HepG2 (cell line): ENCODE measurements around the gene CD7. TPM values are rescaled to one million over a fixed set of nuclear protein-coding genes. Genes with fewer than 3 reads are reported as not detected.
A peak's percentile ranks its signal among the peaks of the same experiment; 100 is the strongest.

Source experiments
- ATAC-seq: fragments of 200-7000 bp; cut with Tn5 transposase; 3 replicates; pipeline ENCODE4 v1.9.1; 2020; ENCODE audit warnings: mild to moderate bottlenecking, moderate library complexity
- BruUV-seq: library from RNA; stranded (reverse); fragments of 400-500 nt; replicated peaks from 2 replicates; lab custom pipeline; 2021; lab: Mats Ljungman, UMichigan
- CTCF ChIA-PET: fragments of 300-600 bp; formaldehyde crosslinking; extraction: SDS; loops from one replicate; lab custom pipeline; 2021; ENCODE audit warnings: low total read pairs, inconsistent platforms, low intra/inter-chr PET ratio; lab: Yijun Ruan, JAX
- POLR2A ChIA-PET: fragments of 350-600 bp; sonication (Branson Sonifier 250); formaldehyde crosslinking; loops from one replicate; lab custom pipeline; 2020; ENCODE audit warnings: antibody characterized with exemption, inconsistent platforms; lab: Yijun Ruan, JAX
- DNase-seq: peaks from one replicate; pipeline ENCODE4 v3.0.0-alpha.2; 2015; ENCODE audit warnings: low spot score
- FAIRE-seq: peaks from 3 replicates; lab custom pipeline; 2011; peaks lifted over from hg19 to GRCh38; lab: Jason Lieb, UNC
- H2AFZ ChIP-seq: one replicate; pipeline ENCODE4 v1.6.1; 2011; ENCODE audit warnings: low read length, inconsistent platforms
- H3K27ac ChIP-seq: fragments of 300-600 bp; 3 replicates; pipeline ENCODE4 v1.8.0; 2011; ENCODE audit warnings: mixed run types, mild to moderate bottlenecking, mixed read lengths, low read length, inconsistent platforms; ENCODE audit not compliant: insufficient read depth; ENCODE audit errors: extremely low read length
- H3K27me3 ChIP-seq, 2 experiments: fragments of 200-600 bp in 1 of 2; 2 replicates in 1 of 2; 3 replicates in 1 of 2; pipeline versions ENCODE4 v1.6.0 to v1.8.0; 2011; ENCODE audit warnings: low read length in 2 of 2, mild to moderate bottlenecking in 2 of 2, moderate library complexity in 2 of 2, inconsistent platforms in 1 of 2; ENCODE audit not compliant: insufficient read depth in 2 of 2, control insufficient read depth in 1 of 2
- H3K36me3 ChIP-seq, 2 experiments: fragments of 200-600 bp in 1 of 2; replicated peaks in 1 of 2; 2 replicates in 1 of 2; 3 replicates in 1 of 2; pipeline versions ENCODE4 v1.5.1 to v1.8.0; 2011; ENCODE audit warnings: low read length in 2 of 2, inconsistent platforms in 1 of 2; ENCODE audit not compliant: insufficient read depth in 2 of 2, control insufficient read depth in 1 of 2
- H3K4me1 ChIP-seq: 2 replicates; pipeline ENCODE4 v1.5.1; 2012; ENCODE audit warnings: low read length, inconsistent platforms; ENCODE audit not compliant: insufficient read depth
- H3K4me2 ChIP-seq: 2 replicates; pipeline ENCODE4 v1.6.0; 2011; ENCODE audit warnings: low read depth, low read length, inconsistent platforms
- H3K4me3 ChIP-seq, 3 experiments: fragments of 200-600 bp in 1 of 3; sonication (generic), shearing (Covaris generic) in 1 of 3; replicated peaks in 1 of 3; 2 replicates each; pipeline ENCODE4 v1.5.1; 2011 to 2016; ENCODE audit warnings: low read length in 3 of 3, inconsistent platforms in 2 of 3, low read depth in 2 of 3, mild to moderate bottlenecking in 2 of 3, control low read depth in 1 of 3, mixed read lengths in 1 of 3; ENCODE audit not compliant: insufficient read depth in 1 of 3
- H3K79me2 ChIP-seq: one replicate; pipeline ENCODE4 v1.6.1; 2011; ENCODE audit warnings: low read length, inconsistent platforms; ENCODE audit not compliant: insufficient read depth
- H3K9ac ChIP-seq: 2 replicates; pipeline ENCODE4 v1.6.0; 2011; ENCODE audit warnings: mild to moderate bottlenecking, low read depth, low read length, inconsistent platforms; ENCODE audit not compliant: insufficient read depth
- H3K9me3 ChIP-seq: 2 replicates; pipeline ENCODE4 v1.5.1; 2012; ENCODE audit warnings: mild to moderate bottlenecking, low read length
- H4K20me1 ChIP-seq: 2 replicates; pipeline ENCODE4 v1.6.0; 2011; ENCODE audit warnings: inconsistent platforms, mild to moderate bottlenecking, low read length, moderate library complexity; ENCODE audit not compliant: insufficient read depth
- FOXJ3 ChIP-seq: sonication (generic); formaldehyde crosslinking; IDR thresholded peaks from 2 replicates; pipeline ENCODE4 v1.4.0; 2020; ENCODE audit warnings: missing genetic modification reagents, mild to moderate bottlenecking, borderline replicate concordance
- JUN ChIP-seq: sonication (generic); formaldehyde crosslinking; IDR thresholded peaks from 2 replicates; pipeline ENCODE4 v1.4.0; 2020; ENCODE audit warnings: mild to moderate bottlenecking, missing genetic modification reagents
- PRMT3 ChIP-seq: sonication (generic); formaldehyde crosslinking; IDR thresholded peaks from 2 replicates; pipeline ENCODE4 v1.8.1; 2022; ENCODE audit warnings: low read depth, mild to moderate bottlenecking, moderate library complexity, missing genetic modification reagents, borderline replicate concordance
- SNRNP70 ChIP-seq: fragments of 200-400 bp; formaldehyde crosslinking; IDR thresholded peaks from 2 replicates; pipeline ENCODE4 v1.6.1; 2017; ENCODE audit warnings: mild to moderate bottlenecking, low read depth, low read length, moderate library complexity
- TAF1 ChIP-seq: sonication (generic); formaldehyde crosslinking; IDR thresholded peaks from 2 replicates; pipeline ENCODE4 v1.4.0; 2020; ENCODE audit warnings: missing genetic modification reagents
- TFE3 ChIP-seq: IDR thresholded peaks from 2 replicates; pipeline ENCODE4 v1.6.1; 2016
- THYN1 ChIP-seq: sonication (generic); formaldehyde crosslinking; IDR thresholded peaks from 2 replicates; pipeline ENCODE4 v1.8.1; 2023; ENCODE audit warnings: low read depth, mild to moderate bottlenecking, moderate library complexity, missing genetic modification reagents, borderline replicate concordance
- ZBED4 ChIP-seq: sonication (generic); formaldehyde crosslinking; IDR thresholded peaks from 2 replicates; pipeline ENCODE4 v1.4.0; 2020; ENCODE audit warnings: missing genetic modification reagents, borderline replicate concordance
- ZNF276 ChIP-seq: sonication (generic); formaldehyde crosslinking; IDR thresholded peaks from 2 replicates; pipeline ENCODE4 v1.4.0; 2020; ENCODE audit warnings: mild to moderate bottlenecking, low read depth, missing genetic modification reagents
- ZNF333 ChIP-seq: sonication (generic); formaldehyde crosslinking; IDR thresholded peaks from 2 replicates; pipeline ENCODE4 v1.4.0; 2020; ENCODE audit warnings: mild to moderate bottlenecking, missing genetic modification reagents, borderline replicate concordance
- ZNF761 ChIP-seq: sonication (generic); formaldehyde crosslinking; conservative IDR thresholded peaks from 2 replicates; pipeline ENCODE4 v1.4.0; 2020; ENCODE audit warnings: mild to moderate bottlenecking, missing genetic modification reagents
- ZNF800 ChIP-seq: sonication (generic); formaldehyde crosslinking; IDR thresholded peaks from 2 replicates; pipeline ENCODE4 v1.4.0; 2020; ENCODE audit warnings: missing genetic modification reagents
- WGBS: methylation state at CpG from one replicate; pipeline ENCODE4 v1.1.6; 2017; ENCODE audit warnings: low lambda C conversion rate; 5-methylcytosine and 5-hydroxymethylcytosine counted together
- in situ Hi-C: cut with HindIII; loops from 2 replicates; pipeline ENCODE4 v1.10.0; 2017; ENCODE audit warnings: low pct_unique_long_range_greater_than_20kb; ENCODE audit not compliant: extremely low pct_ligation_motif_present
- intact Hi-C: fragments of 100-400 bp; cut with micrococcal nuclease; formaldehyde crosslinking; loops from one replicate; pipeline ENCODE4 v1.10.0; 2022; ENCODE audit not compliant: unreplicated experiment
- polyA plus RNA-seq, 8 experiments: library from polyadenylated mRNA; depleted of rRNA in 3 of 8; stranded (reverse) in 7 of 8; unstranded in 1 of 8; fragments of >200 nt; fragmentation: Illumina TruSeq in 4 of 8; extraction: Trizol in 4 of 8; gene quantifications; 2 replicates each; pipeline versions ENCODE4 v1.2.1 to v1.2.3, GENCODE V29; 2011 to 2016; ENCODE audit warnings: low read depth in 4 of 8, missing spikeins in 1 of 8, mixed read lengths in 1 of 8; ENCODE audit not compliant: insufficient read depth in 1 of 8
- total RNA-seq, 5 experiments: library from RNA; depleted of rRNA; stranded (reverse); fragments of >200 nt; fragmentation: Illumina TruSeq; extraction: Trizol; gene quantifications; 2 replicates each; pipeline ENCODE4 v1.2.3, GENCODE V29; 2016; ENCODE audit warnings: low read depth in 1 of 5

CD7 gene
- total and polyA plus RNA-seq, 2 of the 13 experiments (the other 11 are each of a cell fraction or from before 2014, with no cell fraction given): 67.6 to 76.4 TPM

GRCh38 chr17:82294064-82294773 is 23.2 kb downstream of the CD7 start:
- ATAC-seq (no peak), FAIRE-seq (no peak), DNase-seq (no peak)
- Histone ChIP-seq H3K27ac (peak overlapping the region; percentile 79), H3K4me2 (peak overlapping the region; percentile 99), H2AFZ (no peak overlapping the region), H3K79me2 (peaks cover 5% of the 10 kb centered on the region), H3K9me3 (no peaks in the 10 kb centered on the region), H3K27me3 (no peaks in the 10 kb centered on the region), H3K9ac (peak overlapping the region; percentile 27), H3K4me3 (peak overlapping the region in 1 of 3 experiments; percentile 59; a peak in 2 of 6 replicates), H3K4me1 (peaks cover 88% of the 10 kb centered on the region), H4K20me1 (no peaks in the 10 kb centered on the region), H3K36me3 (no peaks in the 10 kb centered on the region)
- whole genome bisulfite sequencing: 53% methylated on average over 15 of the region's 15 CpGs
- POLR2A ChIA-PET: interaction anchor here (0.6 to 12.8 kb wide), 12 partner anchors 10 to 227 kb away, joined by 4 to 270 read pairs (median 64); partner anchors contain the start of genes CD7, CSNK1D and SECTM1
- in situ Hi-C loops: no loop called here
- CTCF ChIA-PET: no interaction called here
- intact Hi-C loops: no loop called here
- BruUV-seq: TSS peak; percentile 58
- no peak for TF ChIP-seq ZNF276 (CRISPR knock-in tag)
- 0 out of 2 replicates have a peak, but pooled peaks have one; percentile 14 for TF ChIP-seq ZNF800
- TF ChIP-seq SNRNP70: no peak
- TF ChIP-seq ZBED4 (CRISPR knock-in tag): no peak
- 0 out of 2 replicates have a peak, but pooled peaks have one; percentile 5 for TF ChIP-seq FOXJ3
- TF ChIP-seq THYN1 (CRISPR knock-in tag): no peak
- TF ChIP-seq TAF1 (CRISPR knock-in tag): 0 out of 2 replicates have a peak, but pooled peaks have one; percentile 28
- no peak for TF ChIP-seq TFE3 (CRISPR knock-in tag)
- no peak for TF ChIP-seq ZNF761 (CRISPR knock-in tag)
- 0 out of 2 replicates have a peak, but pooled peaks have one; percentile 25 for TF ChIP-seq JUN
- 0 out of 2 replicates have a peak, but pooled peaks have one; percentile 3 for TF ChIP-seq ZNF333 (CRISPR knock-in tag)
- TF ChIP-seq PRMT3 (CRISPR knock-in tag): no peak
